ENCODE results near the gene HSD3B7. TPM values are rescaled to one million over a fixed set of nuclear protein-coding genes. Genes with fewer than 3 reads are reported as not detected.

HSD3B7 gene
- total RNA-seq, 1 experiment from 2014 or later = 5.5 TPM

GRCh38 chr16:30996985-30997724, 12.1 kb downstream of the HSD3B7 start:
- Histone ChIP-seq H3K23ac (ENCODE audit: insufficient read length, low read depth, low read length) (no peak overlapping the region), H3K14ac (ENCODE audit: insufficient read depth, low read length) (peak overlapping the region; percentile 47; the same call in 1 of the 2 replicates), H3K9ac (ENCODE audit: extremely low read depth, insufficient read length, low read length) (peak overlapping the region; percentile 21), H4K5ac (ENCODE audit: insufficient read length, low read depth, low read length) (no peak overlapping the region), H4K8ac (replicated peaks; ENCODE audit: insufficient read length, low read depth, low read length) (no peak overlapping the region), H3K27me3 (ENCODE audit: insufficient read depth, low read length) (no peaks in the 10 kb centered on the region), H3K23me2 (ENCODE audit: insufficient read length, low read depth, low read length, poor library complexity, severe bottlenecking) (peaks cover 12% of the 10 kb centered on the region), H3T11ph (ENCODE audit: low read length) (no peak overlapping the region), H2BK15ac (ENCODE audit: low read depth, low read length) (no peak overlapping the region), H3K56ac (ENCODE audit: insufficient read length, low read depth, low read length) (no peak overlapping the region), H3K4me2 (ENCODE audit: insufficient read depth, insufficient read length, low read length) (peak overlapping the region; percentile 59), H3K18ac (ENCODE audit: insufficient read length, low read depth, low read length) (peak overlapping the region; percentile 31), H3K4me1 (ENCODE audit: insufficient read depth, low read length) (no peaks in the 10 kb centered on the region), H4K20me1 (ENCODE audit: control insufficient read depth, insufficient read depth, insufficient read length) (no peaks in the 10 kb centered on the region), H4K91ac (ENCODE audit: insufficient read length, low read depth, low read length) (no peak overlapping the region), H2BK20ac (ENCODE audit: low read depth, low read length, poor library complexity, severe bottlenecking) (no peak overlapping the region), H3K27ac (ENCODE audit: insufficient read length, low read depth, low read length) (no peak overlapping the region), H2AK5ac (ENCODE audit: insufficient read length, low read length) (no peak overlapping the region), H3K9me3 (ENCODE audit: control insufficient read depth, low read depth, low read length) (no peaks in the 10 kb centered on the region), H2AFZ (ENCODE audit: low read length) (no peak overlapping the region), H2BK5ac (ENCODE audit: insufficient read length, low read length) (no peak overlapping the region), H2BK12ac (ENCODE audit: insufficient read length, low read depth, low read length) (no peak overlapping the region), H3K79me2 (ENCODE audit: insufficient read depth, low read length) (no peaks in the 10 kb centered on the region), H3K4ac (ENCODE audit: low read depth, low read length) (no peak overlapping the region), H2BK120ac (ENCODE audit: low read depth, low read length, poor library complexity, severe bottlenecking) (no peak overlapping the region), H3K79me1 (ENCODE audit: insufficient read depth, low read depth, low read length, poor library complexity, severe bottlenecking) (no peaks in the 10 kb centered on the region)
- Mint-ChIP-seq H3K36me3 (ENCODE audit: insufficient read depth in 1 of 3, low read depth in 3 of 3) (peaks cover 0 to 3% (median 2%) of the 10 kb centered on the region in 3 experiments; a peak in 2 of 7 replicates), H3K27me3 (ENCODE audit: low read depth) (peaks cover 10% of the 10 kb centered on the region; the same call in 1 of the 2 replicates), H3K4me3 (peak overlapping the region; percentile 76 to 85), H3K9me3 (no peaks in the 10 kb centered on the region), H3K4me1 (peaks cover 16 to 20% of the 10 kb centered on the region in 2 experiments), H3K27ac (peak overlapping the region in 2 of 3 experiments; percentile 39 to 83; a peak in 3 of 7 replicates)
- TF ChIP-seq, protein P1, sequence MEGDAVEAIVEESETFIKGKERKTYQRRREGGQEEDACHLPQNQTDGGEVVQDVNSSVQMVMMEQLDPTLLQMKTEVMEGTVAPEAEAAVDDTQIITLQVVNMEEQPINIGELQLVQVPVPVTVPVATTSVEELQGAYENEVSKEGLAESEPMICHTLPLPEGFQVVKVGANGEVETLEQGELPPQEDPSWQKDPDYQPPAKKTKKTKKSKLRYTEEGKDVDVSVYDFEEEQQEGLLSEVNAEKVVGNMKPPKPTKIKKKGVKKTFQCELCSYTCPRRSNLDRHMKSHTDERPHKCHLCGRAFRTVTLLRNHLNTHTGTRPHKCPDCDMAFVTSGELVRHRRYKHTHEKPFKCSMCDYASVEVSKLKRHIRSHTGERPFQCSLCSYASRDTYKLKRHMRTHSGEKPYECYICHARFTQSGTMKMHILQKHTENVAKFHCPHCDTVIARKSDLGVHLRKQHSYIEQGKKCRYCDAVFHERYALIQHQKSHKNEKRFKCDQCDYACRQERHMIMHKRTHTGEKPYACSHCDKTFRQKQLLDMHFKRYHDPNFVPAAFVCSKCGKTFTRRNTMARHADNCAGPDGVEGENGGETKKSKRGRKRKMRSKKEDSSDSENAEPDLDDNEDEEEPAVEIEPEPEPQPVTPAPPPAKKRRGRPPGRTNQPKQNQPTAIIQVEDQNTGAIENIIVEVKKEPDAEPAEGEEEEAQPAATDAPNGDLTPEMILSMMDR (conservative IDR thresholded peaks at IDR 0.05) = peak; percentile 14; the same call in 1 of the 3 replicates
- no CpG with 5 or more reads among the region's 60 CpGs for WGBS (ENCODE audit: extremely low coverage, insufficient read length, low lambda C conversion rate)
- peak; percentile 92 for DNase-seq
